ENCODE measurements around the gene SLC6A7. TPM values are rescaled to one million over a fixed set of nuclear protein-coding genes. Genes with fewer than 3 reads are reported as not detected.

The SLC6A7 gene
- total RNA-seq, 1 experiment from 2014 or later = not detected

DNA sequence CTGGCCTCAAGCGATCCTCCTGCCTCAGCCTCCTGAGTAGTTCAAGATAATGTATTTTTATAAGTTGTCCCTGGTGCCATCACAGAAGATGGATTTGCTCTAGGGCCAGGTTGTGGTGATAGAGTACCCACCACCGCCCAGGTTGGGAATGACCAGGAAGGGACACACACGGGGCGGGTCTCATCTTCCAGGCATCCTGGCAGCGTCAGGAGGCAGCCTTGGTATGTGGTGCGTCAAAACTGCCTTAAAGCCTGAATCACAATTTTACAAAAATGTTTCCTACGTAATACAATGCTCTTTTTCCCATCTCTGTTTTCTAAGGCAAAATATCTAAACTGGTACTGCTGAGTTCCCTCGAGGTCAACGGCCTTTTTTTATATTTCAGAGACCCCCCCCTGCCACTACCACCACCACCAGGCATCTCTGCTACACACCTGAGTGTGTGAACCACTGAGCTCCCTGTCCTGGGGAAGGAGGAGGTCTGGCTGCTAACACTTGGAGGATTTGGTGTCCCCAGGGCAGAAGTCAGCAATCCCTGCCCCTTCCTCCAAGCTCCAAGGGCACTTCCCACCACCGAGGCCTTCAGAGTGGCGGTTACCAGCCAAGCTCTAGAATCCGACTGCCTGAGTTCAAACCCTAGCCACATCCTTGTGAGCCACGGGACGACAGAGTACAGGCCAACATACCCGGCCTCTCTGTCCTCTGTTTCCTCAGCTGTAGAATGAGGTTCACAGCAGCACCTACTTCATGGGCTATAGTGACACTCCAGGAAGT is 47.3 kb downstream of the SLC6A7 start:
- no peak overlapping the region for H3K4me3 ChIP-seq
- H4K20me1 ChIP-seq (ENCODE audit: insufficient read depth) = no peaks in the 10 kb centered on the region
- CTCF ChIA-PET = no interaction called here
- no peak overlapping the region for H3K4me2 ChIP-seq
- DNase-seq = no peak
- TF ChIP-seq, protein P1, sequence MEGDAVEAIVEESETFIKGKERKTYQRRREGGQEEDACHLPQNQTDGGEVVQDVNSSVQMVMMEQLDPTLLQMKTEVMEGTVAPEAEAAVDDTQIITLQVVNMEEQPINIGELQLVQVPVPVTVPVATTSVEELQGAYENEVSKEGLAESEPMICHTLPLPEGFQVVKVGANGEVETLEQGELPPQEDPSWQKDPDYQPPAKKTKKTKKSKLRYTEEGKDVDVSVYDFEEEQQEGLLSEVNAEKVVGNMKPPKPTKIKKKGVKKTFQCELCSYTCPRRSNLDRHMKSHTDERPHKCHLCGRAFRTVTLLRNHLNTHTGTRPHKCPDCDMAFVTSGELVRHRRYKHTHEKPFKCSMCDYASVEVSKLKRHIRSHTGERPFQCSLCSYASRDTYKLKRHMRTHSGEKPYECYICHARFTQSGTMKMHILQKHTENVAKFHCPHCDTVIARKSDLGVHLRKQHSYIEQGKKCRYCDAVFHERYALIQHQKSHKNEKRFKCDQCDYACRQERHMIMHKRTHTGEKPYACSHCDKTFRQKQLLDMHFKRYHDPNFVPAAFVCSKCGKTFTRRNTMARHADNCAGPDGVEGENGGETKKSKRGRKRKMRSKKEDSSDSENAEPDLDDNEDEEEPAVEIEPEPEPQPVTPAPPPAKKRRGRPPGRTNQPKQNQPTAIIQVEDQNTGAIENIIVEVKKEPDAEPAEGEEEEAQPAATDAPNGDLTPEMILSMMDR (conservative IDR thresholded peaks at IDR 0.05) = no peak
- TF ChIP-seq EZH2 (IDR thresholded peaks at IDR 0.05; ENCODE audit: low read depth) = no peak
- no peaks in the 10 kb centered on the region for H3K36me3 ChIP-seq (ENCODE audit: low read depth)
- no peaks in the 10 kb centered on the region for H3K9me2 ChIP-seq (ENCODE audit: insufficient read depth)
- 0 out of 2 replicates have a peak, but pooled peaks cover 4% of the 10 kb centered on the region for H3K27me3 ChIP-seq (ENCODE audit: insufficient read depth, low read depth)
- H3F3A ChIP-seq (ENCODE audit: insufficient read depth, low read depth) = no peaks in the 10 kb centered on the region
- H3K27ac ChIP-seq = no peak overlapping the region
- no peaks in the 10 kb centered on the region for H3K4me1 ChIP-seq (replicated peaks; ENCODE audit: insufficient read depth)
- H2AFZ ChIP-seq = no peak overlapping the region
- POLR2A ChIA-PET (ENCODE audit: unreplicated experiment) = no interaction called here
- no peaks in the 10 kb centered on the region for H3K79me2 ChIP-seq (ENCODE audit: low read depth)
- H3K9me3 ChIP-seq (ENCODE audit: insufficient read depth, low read depth) = no peaks in the 10 kb centered on the region
- BruUV-seq (replicated peaks) = no TSS peak
- intact Hi-C loops (cut with micrococcal nuclease; ENCODE audit: unreplicated experiment) = no loop called here

DNA sequence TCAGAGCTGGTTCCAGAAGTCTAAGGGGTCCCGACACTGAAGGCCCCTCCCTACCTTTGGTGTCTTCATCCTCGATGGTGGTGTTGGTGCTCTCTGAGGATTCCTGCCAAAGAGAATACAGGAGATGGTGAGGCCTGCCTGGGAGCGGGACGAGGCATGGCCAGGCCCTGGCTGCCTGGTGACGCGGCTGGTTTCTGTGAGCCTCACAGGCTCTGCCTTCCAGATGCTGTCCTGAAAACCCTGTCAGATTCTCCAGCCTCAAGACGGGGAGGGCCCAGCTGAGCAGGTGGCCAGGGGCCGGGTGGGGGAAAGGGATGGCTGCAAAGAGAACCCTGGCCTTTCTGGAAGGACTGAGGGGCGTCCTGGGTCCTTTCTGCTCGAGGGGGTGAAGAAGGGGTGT is 48.8 kb downstream of the SLC6A7 start:
- no peaks in the 10 kb centered on the region for H3F3A ChIP-seq (ENCODE audit: insufficient read depth, low read depth)
- H3K4me2 ChIP-seq = no peak overlapping the region
- ChIA-PET CTCF (no interaction called here), POLR2A (ENCODE audit: unreplicated experiment) (no interaction called here)
- 0 out of 2 replicates have a peak, but pooled peaks cover 4% of the 10 kb centered on the region for H3K27me3 ChIP-seq (ENCODE audit: insufficient read depth, low read depth)
- no peaks in the 10 kb centered on the region for H4K20me1 ChIP-seq (ENCODE audit: insufficient read depth)
- H3K9me2 ChIP-seq (ENCODE audit: insufficient read depth) = no peaks in the 10 kb centered on the region
- no peak overlapping the region for H3K27ac ChIP-seq
- no peaks in the 10 kb centered on the region for H3K36me3 ChIP-seq (ENCODE audit: low read depth)
- no TSS peak for BruUV-seq (replicated peaks)
- H3K9me3 ChIP-seq (ENCODE audit: insufficient read depth, low read depth) = no peaks in the 10 kb centered on the region
- no peaks in the 10 kb centered on the region for H3K79me2 ChIP-seq (ENCODE audit: low read depth)
- intact Hi-C loops (cut with micrococcal nuclease; ENCODE audit: unreplicated experiment) = no loop called here
- TF ChIP-seq, protein P1 (conservative IDR thresholded peaks at IDR 0.05) = no peak
- no peak for TF ChIP-seq EZH2 (IDR thresholded peaks at IDR 0.05; ENCODE audit: low read depth)
- H3K4me3 ChIP-seq = no peak overlapping the region
- DNase-seq = no peak
- H2AFZ ChIP-seq = no peak overlapping the region
- no peaks in the 10 kb centered on the region for H3K4me1 ChIP-seq (replicated peaks; ENCODE audit: insufficient read depth)

DNA sequence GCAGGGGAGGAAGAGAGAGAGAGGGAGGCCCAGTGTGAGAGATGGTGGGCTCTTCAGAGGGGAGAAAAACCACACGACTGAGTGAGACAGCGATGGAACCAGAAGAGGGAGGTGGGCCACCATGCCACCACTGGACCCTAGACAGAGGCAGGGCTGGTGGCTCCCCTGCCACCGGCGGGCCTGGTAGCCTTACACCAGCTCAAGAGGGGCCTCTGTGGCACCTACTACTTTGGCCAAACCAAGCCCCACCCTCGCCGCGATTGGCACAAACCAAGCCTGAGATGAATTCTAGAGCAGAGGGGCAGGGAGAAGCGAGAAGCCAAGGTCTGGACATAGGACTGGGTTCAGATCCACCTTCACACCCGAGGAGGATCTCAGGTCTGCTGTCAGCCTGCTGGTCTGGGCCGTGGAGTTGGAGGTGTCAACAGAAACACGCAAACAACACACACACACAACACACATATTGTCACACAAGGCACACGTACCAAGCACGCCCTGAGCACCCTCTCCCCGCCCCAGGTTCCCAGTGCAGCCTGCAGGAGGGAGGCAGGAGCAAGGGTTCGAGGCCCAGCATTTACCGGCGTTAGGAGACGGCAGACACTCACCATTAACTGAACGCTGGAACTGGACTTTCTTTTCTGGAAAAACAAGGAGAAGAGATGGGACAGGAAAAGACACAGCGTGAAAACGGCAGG is 49.4 kb downstream of the SLC6A7 start:
- CTCF ChIA-PET = no interaction called here
- H3K4me2 ChIP-seq = no peak overlapping the region
- no TSS peak for BruUV-seq (replicated peaks)

More for the DNA sequence above, 49.4 kb downstream of the SLC6A7 start:
- Histone ChIP-seq H3K9me3 (ENCODE audit: insufficient read depth, low read depth) (no peaks in the 10 kb centered on the region), H3F3A (ENCODE audit: insufficient read depth, low read depth) (no peaks in the 10 kb centered on the region), H3K79me2 (ENCODE audit: low read depth) (no peaks in the 10 kb centered on the region), H3K4me1 (replicated peaks; ENCODE audit: insufficient read depth) (no peaks in the 10 kb centered on the region), H3K36me3 (ENCODE audit: low read depth) (no peaks in the 10 kb centered on the region), H3K4me3 (no peak overlapping the region), H3K27ac (no peak overlapping the region), H3K9me2 (ENCODE audit: insufficient read depth) (no peaks in the 10 kb centered on the region), H4K20me1 (ENCODE audit: insufficient read depth) (no peaks in the 10 kb centered on the region), H2AFZ (no peak overlapping the region), H3K27me3 (ENCODE audit: insufficient read depth, low read depth) (0 out of 2 replicates have a peak, but pooled peaks cover 4% of the 10 kb centered on the region)
- DNase-seq = no peak
- intact Hi-C loops (cut with micrococcal nuclease; ENCODE audit: unreplicated experiment) = no loop called here
- POLR2A ChIA-PET (ENCODE audit: unreplicated experiment) = no interaction called here
- TF ChIP-seq, protein P1 (conservative IDR thresholded peaks at IDR 0.05) = no peak
- no peak for TF ChIP-seq EZH2 (IDR thresholded peaks at IDR 0.05; ENCODE audit: low read depth)

All from PC-9 (cell line).